Gastroesophageal sphincter (tissue), 4 donors: ENCODE measurements around the gene PID1. TPM values are rescaled to one million over a fixed set of nuclear protein-coding genes. Genes with fewer than 3 reads are reported as not detected.

Source experiments
- ATAC-seq: fragments of 150-250 bp; one replicate; pipeline ENCODE4 v1.9.1; 2016; ENCODE audit warnings: mild to moderate bottlenecking, moderate library complexity
- H3K27ac ChIP-seq, 4 donors: fragments of 200-600 bp; sonication (generic) in 3 of 4; 1 replicate in 3 of 4; 2 replicates in 1 of 4; pipeline ENCODE4 v1.5.1; 2016 to 2019
- H3K27me3 ChIP-seq: fragments of 200-600 bp; sonication (generic); one replicate; pipeline ENCODE4 v1.5.1; 2019
- H3K36me3 ChIP-seq, 2 donors: fragments of 200-600 bp; sonication (generic); one replicate each; pipeline ENCODE4 v1.5.1; 2019; ENCODE audit warnings: control low read depth in 1 of 2
- H3K4me1 ChIP-seq, 3 donors: fragments of 200-600 bp; sonication (generic); 1 replicate in 2 of 3; 2 replicates in 1 of 3; pipeline ENCODE4 v1.5.1; 2016 to 2019; ENCODE audit warnings: control low read depth in 2 of 3
- H3K4me3 ChIP-seq, 2 donors: fragments of 200-600 bp; sonication (generic); one replicate each; pipeline ENCODE4 v1.5.1; 2019; ENCODE audit warnings: mild to moderate bottlenecking in 1 of 2, moderate library complexity in 1 of 2
- H3K9me3 ChIP-seq, 3 donors: fragments of 200-600 bp; sonication (generic); one replicate each; pipeline ENCODE4 v1.5.1; 2017 to 2019; ENCODE audit warnings: control low read depth in 2 of 3
- EP300 ChIP-seq: sonication (generic); formaldehyde crosslinking; IDR thresholded peaks from one replicate; pipeline ENCODE4 v1.6.1; 2017; ENCODE audit warnings: antibody characterized with exemption, mild to moderate bottlenecking
- POLR2A ChIP-seq, 2 donors: fragments of 450-650 bp; IDR thresholded peaks; one replicate each; pipeline ENCODE4 v1.6.1; 2017; ENCODE audit warnings: antibody characterized with exemption in 2 of 2, mild to moderate bottlenecking in 2 of 2, moderate library complexity in 1 of 2
- POLR2AphosphoS5 ChIP-seq: sonication (generic); formaldehyde crosslinking; IDR thresholded peaks from one replicate; pipeline ENCODE4 v1.6.1; 2017; ENCODE audit warnings: antibody characterized with exemption
- WGBS, 2 donors: methylation state at CpG; one replicate each; pipeline ENCODE4 v1.1.5; 2018; ENCODE audit warnings: low coverage in 1 of 2; 5-methylcytosine and 5-hydroxymethylcytosine counted together
- total RNA-seq, 4 donors: library from RNA; depleted of rRNA; stranded (reverse); fragments of >200 nt; gene quantifications; one replicate each; pipeline ENCODE4 v1.1.0, GENCODE V29; 2016
- TF ChIP-seq, protein P1 (sequence below), 4 experiments: fragments of 200-600 bp in 2 of 4; fragments of 450-650 bp in 2 of 4; sonication (generic) in 1 of 4; IDR thresholded peaks; one replicate each; pipeline ENCODE4 v1.5.1; 2017 to 2019; ENCODE audit warnings: antibody characterized with exemption in 4 of 4, mild to moderate bottlenecking in 2 of 4, moderate library complexity in 2 of 4

Gene PID1
- total RNA-seq, 4 donors from 2014 or later = 34.4 to 62.4 (median 54.9) TPM

DNA sequence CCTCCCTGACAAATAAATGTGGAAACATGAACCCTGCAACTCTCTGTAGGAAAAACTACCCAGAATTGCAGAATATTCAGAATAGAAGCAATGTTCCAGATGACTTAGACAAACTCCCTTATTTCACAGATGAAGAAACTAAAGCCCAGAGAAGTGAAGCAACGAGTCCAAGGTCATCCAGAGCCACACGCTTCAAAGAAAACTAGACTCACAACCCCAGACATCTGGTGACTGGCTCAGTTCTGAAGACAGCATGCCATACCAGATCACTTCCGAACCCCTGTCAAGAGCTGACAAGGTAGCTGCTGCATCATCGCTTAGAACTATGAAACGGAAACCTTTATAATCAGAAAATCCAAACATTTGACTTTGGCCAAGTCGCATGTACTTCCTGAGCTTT, 101.3 kb downstream of the PID1 start:
- Histone ChIP-seq H3K27ac (no peak overlapping the region), H3K4me3 (no peak overlapping the region), H3K36me3 (no peaks in the 10 kb centered on the region), H3K9me3 (peaks cover 0 to 12% (median 0%) of the 10 kb centered on the region in 3 donors), H3K27me3 (no peaks in the 10 kb centered on the region), H3K4me1 (no peaks in the 10 kb centered on the region)
- ATAC-seq = peak; percentile 63
- TF ChIP-seq EP300 (no peak), POLR2AphosphoS5 (no peak), POLR2A (IDR thresholded peaks at IDR 0.05) (no peak)
- TF ChIP-seq, protein P1, sequence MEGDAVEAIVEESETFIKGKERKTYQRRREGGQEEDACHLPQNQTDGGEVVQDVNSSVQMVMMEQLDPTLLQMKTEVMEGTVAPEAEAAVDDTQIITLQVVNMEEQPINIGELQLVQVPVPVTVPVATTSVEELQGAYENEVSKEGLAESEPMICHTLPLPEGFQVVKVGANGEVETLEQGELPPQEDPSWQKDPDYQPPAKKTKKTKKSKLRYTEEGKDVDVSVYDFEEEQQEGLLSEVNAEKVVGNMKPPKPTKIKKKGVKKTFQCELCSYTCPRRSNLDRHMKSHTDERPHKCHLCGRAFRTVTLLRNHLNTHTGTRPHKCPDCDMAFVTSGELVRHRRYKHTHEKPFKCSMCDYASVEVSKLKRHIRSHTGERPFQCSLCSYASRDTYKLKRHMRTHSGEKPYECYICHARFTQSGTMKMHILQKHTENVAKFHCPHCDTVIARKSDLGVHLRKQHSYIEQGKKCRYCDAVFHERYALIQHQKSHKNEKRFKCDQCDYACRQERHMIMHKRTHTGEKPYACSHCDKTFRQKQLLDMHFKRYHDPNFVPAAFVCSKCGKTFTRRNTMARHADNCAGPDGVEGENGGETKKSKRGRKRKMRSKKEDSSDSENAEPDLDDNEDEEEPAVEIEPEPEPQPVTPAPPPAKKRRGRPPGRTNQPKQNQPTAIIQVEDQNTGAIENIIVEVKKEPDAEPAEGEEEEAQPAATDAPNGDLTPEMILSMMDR (IDR thresholded peaks at IDR 0.05) = no peak
- WGBS, 2 donors = 44 to 64% methylated on average over 5 to 6 of the region's 6 CpGs

DNA sequence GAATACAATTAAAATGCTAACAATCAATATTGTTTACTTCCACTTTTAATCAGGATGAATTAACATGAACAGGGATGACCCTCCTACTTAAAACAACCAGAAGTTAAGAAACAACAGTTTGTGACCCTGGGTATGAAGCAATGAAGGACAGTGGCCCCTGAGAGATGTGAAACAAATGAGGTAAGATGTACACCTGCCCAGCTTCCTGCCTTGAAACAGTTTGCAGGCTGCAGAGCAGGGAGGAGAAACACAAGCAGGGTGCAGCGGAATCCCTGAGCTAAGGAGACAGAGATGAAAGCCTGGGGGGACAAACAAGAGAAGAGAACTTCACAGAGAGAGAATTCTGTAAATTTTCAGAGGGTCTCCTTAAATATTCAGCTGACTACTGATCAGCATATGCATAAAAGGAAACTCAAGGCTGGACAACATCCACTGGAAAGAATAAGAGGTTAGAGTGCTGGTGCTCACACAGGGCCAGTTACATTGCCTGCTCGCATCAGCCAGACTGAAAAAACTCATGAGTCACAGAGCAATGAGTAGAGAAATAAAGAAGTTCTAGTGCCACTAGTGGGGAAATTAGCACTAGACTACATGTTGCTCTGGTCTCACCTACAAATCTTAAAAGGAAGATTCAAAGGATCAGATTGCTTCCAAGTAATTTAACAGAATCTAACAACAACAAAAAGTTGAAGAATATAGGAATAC, 106.4 kb downstream of the PID1 start:
- TF ChIP-seq POLR2A (IDR thresholded peaks at IDR 0.05) = no peak
- TF ChIP-seq POLR2AphosphoS5 = no peak
- TF ChIP-seq, protein P1 (IDR thresholded peaks at IDR 0.05) = no peak
- TF ChIP-seq EP300 = no peak
- Histone ChIP-seq H3K36me3 (no peaks in the 10 kb centered on the region), H3K4me1 (no peaks in the 10 kb centered on the region), H3K9me3 (peaks cover 0 to under 1% (median 0%) of the 10 kb centered on the region in 3 donors), H3K4me3 (no peak overlapping the region), H3K27me3 (no peaks in the 10 kb centered on the region), H3K27ac (no peak overlapping the region)
- ATAC-seq = no peak
- 58 to 90% methylated on average over 2 of the region's 2 CpGs for WGBS, 2 donors

DNA sequence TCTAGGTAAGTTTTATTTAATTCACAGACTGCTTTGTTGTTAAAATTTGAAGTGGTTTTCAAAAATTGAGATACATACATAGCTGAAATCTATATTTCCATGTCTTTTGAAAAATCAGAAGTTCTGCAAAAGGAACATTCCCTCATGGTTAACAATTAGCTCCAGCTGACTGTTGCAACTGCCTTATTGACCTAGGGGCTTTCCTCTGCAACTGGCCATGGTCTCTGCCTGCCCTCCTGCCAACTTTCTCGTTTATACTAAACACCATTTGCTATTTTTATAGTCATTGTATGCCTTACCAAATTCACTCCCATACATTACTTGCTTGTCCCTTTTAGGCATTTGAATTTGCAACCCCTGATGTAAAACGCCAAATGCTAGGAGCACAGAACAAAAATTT, 107.2 kb downstream of the PID1 start:
- Histone ChIP-seq H3K4me3 (no peak overlapping the region), H3K9me3 (peaks cover 0 to 5% (median 0%) of the 10 kb centered on the region in 3 donors), H3K27me3 (no peaks in the 10 kb centered on the region), H3K4me1 (no peaks in the 10 kb centered on the region), H3K36me3 (no peaks in the 10 kb centered on the region), H3K27ac (no peak overlapping the region)
- 0 to 53% methylated on average over 1 to 2 of the region's 2 CpGs for WGBS, 2 donors
- no peak for TF ChIP-seq POLR2A (IDR thresholded peaks at IDR 0.05)
- TF ChIP-seq, protein P1 (IDR thresholded peaks at IDR 0.05) = no peak
- TF ChIP-seq EP300 = no peak
- no peak for TF ChIP-seq POLR2AphosphoS5
- ATAC-seq = no peak

DNA sequence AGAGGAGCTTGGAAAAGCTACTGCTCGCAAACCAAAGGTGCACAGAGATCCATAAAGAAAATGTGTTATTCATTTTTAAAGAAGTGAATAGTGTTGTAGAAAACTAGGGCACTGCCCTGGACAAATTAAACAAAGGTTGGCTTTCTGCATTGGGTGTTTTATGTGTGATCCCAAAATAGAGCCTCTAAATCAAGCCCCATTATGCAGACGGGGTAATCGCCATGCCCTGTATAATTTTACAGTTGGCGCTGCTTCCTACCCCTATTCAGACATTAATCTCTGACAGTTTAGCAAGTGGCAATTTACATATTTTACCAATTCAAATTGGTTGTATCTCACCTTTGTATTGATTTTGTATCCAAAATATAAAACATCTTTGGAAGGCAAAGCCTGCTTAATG, 109.1 kb downstream of the PID1 start:
- no peaks in the 10 kb centered on the region for H3K36me3 ChIP-seq
- no peak for ATAC-seq
- no peak overlapping the region for H3K27ac ChIP-seq
- no peak overlapping the region for H3K4me3 ChIP-seq
- 73 to 84% methylated on average over 4 of the region's 4 CpGs for WGBS, 2 donors
- no peaks in the 10 kb centered on the region for H3K4me1 ChIP-seq
- no peak for TF ChIP-seq POLR2AphosphoS5
- TF ChIP-seq, protein P1 (IDR thresholded peaks at IDR 0.05) = no peak
- no peak for TF ChIP-seq EP300
- TF ChIP-seq POLR2A (IDR thresholded peaks at IDR 0.05) = no peak
- H3K27me3 ChIP-seq = no peaks in the 10 kb centered on the region
- H3K9me3 ChIP-seq = peaks cover 0 to 5% (median 0%) of the 10 kb centered on the region in 3 donors

DNA sequence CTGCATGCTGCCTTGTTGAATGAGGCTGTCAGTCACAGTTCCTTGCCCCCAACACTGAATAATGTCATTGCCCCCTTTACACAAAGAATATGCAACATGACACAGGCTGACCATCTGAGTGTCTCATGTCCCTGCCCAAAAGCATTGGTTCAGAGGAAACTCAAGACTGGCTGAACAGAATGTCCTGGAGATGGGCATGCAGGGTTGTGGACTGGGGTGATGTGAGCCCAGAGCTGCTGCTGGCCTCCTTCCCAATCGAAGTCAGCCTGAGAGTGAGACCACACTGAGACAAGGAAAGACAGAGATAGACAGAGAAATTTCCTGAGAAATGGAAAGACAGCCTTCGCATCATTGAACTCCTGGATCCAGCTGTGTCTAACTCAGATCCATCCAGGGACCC, 110.1 kb downstream of the PID1 start:
- ATAC-seq = no peak
- Histone ChIP-seq H3K27ac (no peak overlapping the region), H3K4me1 (no peaks in the 10 kb centered on the region), H3K27me3 (no peaks in the 10 kb centered on the region), H3K4me3 (no peak overlapping the region), H3K9me3 (peaks cover 0 to 5% (median 0%) of the 10 kb centered on the region in 3 donors), H3K36me3 (no peaks in the 10 kb centered on the region)
- WGBS, 2 donors = 54 to 100% methylated on average over 1 to 2 of the region's 2 CpGs
- TF ChIP-seq POLR2A (IDR thresholded peaks at IDR 0.05) = no peak
- no peak for TF ChIP-seq POLR2AphosphoS5
- TF ChIP-seq EP300 = no peak
- TF ChIP-seq, protein P1 (IDR thresholded peaks at IDR 0.05) = no peak
